GM18867 (cell line): Measurements from ENCODE around the gene CREB3L4.
A peak's percentile ranks its signal among the peaks of the same experiment; 100 is the strongest.
"Not testable (repeated sequence)": the region's sequence is repeated elsewhere in the genome, so short reads cannot be mapped to it uniquely, and the experiment has no call there.

Experiments
- ATAC-seq: cut with Tn5 transposase; IDR thresholded peaks from one replicate; pipeline ENCODE4 v1.9.1; 2021; ENCODE audit warnings: mild to moderate bottlenecking, moderate library complexity; ENCODE audit not compliant: unreplicated experiment

Gene CREB3L4

DNA sequence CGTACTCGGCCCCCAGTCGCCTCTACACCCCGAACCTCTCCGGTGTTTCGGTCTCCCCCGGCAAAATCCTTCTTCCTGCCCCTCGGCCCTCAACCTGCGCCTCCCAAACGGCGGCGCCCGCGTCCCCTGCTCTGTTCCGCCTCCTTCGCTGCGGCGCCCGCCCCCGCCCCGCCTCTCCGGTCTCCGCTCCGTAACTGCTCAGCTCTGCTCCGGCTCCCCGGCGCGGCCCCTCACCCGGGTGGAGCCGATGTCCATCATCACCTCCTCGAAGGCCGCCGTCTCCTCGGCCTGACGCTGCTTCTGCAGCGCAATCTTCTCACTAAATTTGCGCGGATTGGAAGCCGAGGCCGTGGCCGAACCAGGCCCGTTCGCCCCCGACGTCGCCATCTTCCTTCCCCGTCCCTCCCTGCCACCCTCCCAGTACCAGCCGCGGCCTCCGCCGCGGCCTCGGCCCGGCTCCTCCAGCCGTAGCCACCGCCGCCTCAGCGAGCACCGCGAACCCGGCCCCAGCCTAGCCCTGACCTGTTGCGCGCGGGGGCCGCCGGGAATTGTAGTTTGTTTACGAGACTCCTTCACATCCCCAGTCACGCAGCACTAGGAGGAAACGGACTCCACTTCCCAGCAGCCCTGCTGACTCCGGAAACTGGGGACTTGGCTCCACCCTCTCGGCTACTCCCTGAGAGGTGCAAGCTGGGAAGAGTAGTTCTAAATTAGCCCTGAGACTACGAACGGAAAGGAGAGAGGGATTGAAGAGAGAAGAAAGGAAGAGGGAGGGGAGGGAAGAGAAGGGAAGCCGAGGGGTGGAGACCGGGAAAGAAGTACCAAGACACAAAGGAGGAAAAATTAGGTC, 9.4 kb upstream of the CREB3L4 start, which contains the start of gene CRTC2:
Gene CRTC2, minus strand, starts transcription at position 502 of the 850 bp plus-strand sequence. Its CDS starts 115 bp downstream, at position 387.
- ATAC-seq: peak; percentile 66

DNA sequence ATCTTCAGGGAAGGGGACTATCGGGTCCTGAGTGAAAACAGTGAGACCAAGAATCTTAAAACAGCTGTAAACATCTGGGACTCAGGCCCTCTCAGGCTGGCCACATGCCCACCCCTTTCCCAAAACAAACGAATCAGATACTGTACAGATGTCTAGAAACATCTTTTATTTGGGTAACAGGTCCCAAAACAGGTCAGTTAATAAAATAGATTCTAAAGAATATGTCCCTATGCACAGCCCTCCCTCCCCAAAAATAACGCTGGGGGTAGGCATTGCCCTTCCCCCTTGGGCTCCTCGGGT, 8.8 kb upstream of the CREB3L4 start:
- no peak for ATAC-seq

DNA sequence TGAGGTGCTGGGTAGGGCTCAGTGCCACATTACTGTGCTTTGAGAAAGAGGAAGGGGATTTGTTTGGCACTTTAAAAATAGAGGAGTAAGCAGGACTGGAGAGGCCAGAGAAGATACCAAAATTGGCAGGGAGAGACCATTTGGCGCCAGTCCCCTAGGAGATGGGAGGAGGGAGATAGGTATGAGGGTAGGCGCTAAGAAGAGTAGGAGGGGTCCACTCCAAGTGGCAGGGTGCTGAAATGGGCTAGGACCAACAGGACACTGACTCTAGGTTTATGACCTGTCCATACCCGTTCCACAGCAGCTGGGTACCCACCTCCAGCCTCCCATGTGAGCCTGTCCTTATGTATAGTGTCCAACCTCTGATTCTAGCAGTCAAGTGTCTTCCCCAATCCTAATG, 8.2 kb upstream of the CREB3L4 start:
- ATAC-seq: no peak

DNA sequence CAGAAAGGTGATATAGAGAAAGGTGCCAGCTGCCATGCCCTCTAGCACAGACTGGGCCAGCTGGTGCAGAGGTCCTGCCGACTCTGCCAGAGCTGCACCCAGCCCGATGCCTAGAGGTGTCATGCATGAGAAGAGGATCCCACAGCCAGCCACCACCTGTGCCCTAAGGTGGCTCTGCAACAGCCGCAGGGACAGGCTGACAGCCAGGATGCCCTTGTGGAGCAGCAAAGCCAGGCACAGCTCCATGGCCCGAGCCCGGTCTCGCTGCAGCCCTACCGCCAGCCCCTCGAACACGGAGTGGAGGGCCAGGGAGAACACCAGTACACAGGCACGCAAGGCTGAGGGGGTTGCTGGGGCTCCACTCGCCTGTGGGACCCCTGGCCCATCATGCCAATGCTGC, 7.5 kb upstream of the CREB3L4 start:
- ATAC-seq: no peak

DNA sequence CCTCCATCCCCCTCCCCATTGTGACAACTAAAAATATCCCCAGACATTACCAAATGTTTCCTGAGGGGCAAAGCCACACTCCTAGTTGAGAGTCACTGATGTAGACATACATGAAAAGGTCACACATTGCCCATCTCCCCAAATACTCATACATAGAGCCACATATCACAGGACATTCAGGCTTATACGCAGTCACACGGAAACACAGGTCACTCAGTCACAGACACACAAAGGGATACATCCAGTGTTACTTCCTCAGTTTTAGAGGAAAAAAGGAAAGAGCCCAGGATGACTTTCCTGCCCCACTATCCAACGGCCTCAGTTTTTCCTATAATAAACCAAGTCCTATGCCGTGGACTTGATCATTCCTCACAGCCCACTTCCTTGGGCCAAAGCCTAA, 6.3 kb upstream of the CREB3L4 start:
- ATAC-seq: no peak

DNA sequence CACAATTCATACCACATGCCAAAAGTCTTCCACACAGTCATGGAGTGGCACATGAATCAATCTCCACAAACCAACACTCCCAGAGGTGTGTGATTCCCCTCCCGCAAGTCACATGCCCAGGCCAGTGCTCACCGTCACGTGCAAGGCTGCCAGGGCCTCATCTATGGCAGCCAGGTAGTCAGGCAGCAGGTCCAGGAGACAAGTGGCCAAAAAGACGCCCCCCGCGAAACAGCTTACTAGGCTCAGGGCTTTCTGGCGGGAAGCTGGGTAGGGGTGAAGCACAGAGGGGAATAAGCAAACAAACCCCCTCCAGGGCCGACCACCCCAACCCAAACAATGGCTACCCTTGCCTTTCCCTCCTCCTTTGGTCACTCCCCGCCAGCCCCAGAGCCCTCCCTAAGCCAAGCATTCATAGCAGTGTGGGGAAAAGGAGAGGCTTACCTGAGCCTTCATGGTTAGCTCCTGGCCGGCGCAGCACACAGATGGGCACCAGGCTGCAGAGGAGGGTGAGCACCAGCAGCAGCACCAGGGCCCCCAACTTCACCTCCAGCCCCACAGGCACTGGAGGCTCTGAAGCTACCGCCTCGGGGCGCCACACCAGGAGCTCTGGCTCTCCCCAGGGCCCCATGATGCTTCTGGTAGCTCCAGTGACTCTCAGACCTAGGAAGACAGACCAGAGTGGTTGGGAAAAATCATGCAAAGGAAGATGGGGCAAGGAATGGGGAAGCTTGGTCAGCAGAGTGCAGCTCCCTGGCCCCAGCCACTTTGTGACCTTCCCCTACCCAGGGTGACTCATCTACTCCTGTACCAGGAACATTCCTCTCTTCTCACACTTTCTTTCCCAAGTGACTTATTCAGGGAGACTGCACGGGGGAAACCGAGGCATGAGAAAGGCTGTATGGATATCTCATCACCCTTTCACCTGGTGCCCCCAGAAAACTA, 5.3 kb upstream of the CREB3L4 start:
- no peak for ATAC-seq

DNA sequence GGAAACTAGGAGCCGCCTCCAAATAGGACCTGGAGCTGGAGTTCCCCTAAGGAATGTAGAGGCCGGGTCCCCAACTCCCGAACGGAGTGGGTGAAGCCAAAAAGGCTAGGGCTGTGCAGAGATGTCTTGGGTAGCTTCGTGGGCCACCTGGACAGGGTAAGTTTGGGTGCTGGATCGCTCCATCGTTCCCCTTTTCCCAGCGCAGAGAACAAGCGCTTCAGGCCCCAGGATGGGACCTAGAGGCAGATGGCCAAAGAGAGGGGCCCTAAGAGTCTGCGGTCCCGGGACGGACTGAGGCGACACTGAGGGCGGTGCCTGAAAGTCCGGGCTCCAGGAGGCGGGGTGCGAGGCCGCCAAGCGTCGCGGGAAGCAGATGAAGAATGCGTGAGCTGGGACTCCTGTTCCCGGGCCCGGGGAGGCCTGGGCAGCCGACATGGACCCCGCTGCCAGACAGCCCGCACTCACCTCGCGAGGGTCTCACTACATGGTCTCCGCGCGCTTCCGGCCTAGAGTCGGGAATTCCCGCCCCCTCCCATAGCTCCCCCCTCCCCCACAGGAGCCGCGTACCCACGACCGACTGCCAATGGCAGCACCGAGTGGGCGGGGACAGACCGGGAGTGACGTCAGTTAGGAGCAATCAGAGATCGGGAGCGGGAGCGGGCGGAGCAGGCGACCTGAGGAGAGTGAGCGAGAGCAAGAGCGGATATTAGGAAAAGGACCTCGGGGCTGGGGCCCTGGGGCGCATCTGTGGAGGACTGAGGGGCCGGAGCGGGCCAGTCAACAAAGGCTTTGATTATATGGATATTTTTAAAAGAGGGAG, 4.5 kb upstream of the CREB3L4 start, which contains the start of gene SLC39A1:
Gene SLC39A1, minus strand, starts transcription at position 508 of the 820 bp plus-strand sequence. CDS start 822 bp downstream, outside the sequence.
- peak; percentile 51 for ATAC-seq

DNA sequence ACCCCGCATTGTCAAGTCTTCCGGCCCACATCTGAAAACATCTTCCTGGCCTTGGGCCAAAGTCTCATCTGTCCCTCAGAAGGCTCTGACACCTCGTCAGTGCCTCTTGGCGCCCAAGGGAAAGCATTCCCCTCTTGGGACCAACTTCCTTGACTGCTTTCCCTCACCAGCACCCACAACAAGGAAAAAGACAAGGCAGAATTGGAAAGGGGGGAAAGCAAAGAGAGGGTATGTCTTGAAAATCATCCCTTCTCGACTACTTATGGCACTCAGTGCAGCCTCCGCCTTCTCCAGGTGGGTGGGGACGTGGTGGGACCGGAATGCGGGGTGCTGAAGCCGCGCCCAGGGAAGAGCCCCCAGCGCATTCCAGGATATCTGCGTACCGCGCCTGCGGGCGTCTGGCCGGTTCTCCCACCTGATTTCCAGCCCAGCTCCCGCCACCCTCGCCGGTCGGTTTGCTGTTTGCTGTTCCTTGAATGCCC, 3.8 kb upstream of the CREB3L4 start:
- no peak for ATAC-seq

DNA sequence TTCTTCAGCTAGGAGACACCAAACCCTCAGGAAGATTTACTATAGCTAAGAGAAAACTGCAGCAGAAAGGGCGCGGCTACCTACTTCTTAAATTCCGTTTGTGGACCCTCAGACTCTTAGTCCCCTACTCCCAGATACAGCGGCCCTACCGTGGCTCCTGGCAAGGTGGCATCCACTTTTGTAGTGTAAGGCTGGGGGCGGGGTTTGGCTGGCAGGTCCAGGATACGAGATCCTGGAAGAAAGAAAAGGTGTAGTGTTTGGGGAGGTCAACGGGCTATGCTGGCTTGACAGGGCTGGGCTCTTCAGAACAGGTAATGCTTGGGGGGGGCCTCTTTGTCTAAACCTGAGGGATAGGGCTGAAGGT, 280 bp downstream of the CREB3L4 start:
- ATAC-seq: no peak

DNA sequence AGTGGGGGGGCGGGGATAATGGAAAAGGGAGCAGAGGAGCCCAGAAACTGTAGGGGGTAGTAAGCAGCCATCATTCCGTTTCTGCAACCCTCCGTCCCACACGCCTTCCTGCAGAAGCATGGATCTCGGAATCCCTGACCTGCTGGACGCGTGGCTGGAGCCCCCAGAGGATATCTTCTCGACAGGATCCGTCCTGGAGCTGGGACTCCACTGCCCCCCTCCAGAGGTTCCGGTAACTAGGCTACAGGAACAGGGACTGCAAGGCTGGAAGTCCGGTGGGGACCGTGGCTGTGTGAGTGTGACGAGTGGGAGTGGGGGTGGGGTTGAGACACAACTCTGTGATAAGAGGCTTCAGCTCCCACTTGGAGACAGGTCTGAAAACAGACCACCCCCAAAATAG, 706 bp downstream of the CREB3L4 start:
- no peak for ATAC-seq

DNA sequence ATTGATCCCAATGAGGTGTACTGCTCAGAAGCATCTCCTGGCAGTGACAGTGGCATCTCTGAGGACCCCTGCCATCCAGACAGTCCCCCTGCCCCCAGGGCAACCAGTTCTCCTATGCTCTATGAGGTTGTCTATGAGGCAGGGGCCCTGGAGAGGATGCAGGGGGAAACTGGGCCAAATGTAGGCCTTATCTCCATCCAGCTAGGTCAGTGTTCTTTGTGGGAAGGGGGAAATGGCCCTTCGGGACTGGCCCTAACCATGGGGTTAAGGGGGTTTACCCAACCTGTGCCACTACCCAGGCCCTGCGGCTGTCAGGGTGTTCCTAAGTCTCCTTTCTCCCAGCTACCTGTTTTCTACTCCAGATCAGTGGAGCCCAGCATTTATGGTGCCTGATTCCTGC, 1.3 kb downstream of the CREB3L4 start:
- ATAC-seq: no peak

DNA sequence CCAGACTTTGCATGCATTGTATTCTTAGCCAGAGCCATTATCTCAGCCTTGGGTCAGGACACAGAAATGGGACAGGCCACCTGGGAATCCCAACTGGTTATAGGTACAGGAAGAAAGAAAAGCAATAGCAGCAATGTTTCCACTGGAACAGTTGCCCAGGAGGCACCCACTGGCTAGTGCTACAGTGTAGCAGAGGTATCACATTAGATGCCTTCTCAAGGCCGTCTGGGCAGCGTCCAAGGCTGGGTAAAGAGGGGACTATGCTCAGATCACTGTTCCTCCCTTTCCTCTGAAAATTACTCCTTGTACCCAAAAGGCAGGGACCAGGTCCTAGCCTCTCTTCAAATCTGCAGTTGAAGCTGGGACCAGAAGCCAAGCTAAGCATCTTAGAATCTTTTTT, 2.6 kb downstream of the CREB3L4 start:
- no peak for ATAC-seq

DNA sequence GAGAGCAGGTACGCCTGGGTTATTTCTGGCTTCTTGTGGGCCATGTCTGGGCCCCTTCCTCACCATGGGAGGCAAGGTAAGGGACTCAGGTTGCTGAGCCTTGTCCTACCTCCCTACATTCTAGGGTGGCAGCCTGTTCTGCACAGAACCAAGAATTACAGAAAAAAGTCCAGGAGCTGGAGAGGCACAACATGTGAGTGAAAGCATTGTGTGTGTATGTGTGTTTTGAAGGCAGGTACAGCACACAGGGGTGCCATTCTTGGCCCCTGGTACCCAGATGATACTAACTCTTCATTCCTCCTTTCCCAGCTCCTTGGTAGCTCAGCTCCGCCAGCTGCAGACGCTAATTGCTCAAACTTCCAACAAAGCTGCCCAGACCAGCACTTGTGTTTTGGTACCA, 5.4 kb downstream of the CREB3L4 start:
- no peak for ATAC-seq

DNA sequence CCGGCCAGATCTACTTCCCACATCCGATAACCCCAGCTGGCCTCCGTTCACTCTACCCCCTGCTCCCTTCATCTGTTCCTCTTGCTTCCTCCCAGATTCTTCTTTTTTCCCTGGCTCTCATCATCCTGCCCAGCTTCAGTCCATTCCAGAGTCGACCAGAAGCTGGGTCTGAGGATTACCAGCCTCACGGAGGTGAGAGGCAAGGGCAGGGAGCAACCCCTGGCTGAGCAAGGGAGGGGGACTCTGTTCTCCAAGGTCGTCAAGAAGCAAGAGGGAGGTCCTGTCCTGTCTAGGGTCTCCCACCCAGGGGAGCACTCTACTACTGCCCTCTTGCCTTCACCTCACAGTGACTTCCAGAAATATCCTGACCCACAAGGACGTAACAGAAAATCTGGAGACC, 5.8 kb downstream of the CREB3L4 start:
- no peak for ATAC-seq

DNA sequence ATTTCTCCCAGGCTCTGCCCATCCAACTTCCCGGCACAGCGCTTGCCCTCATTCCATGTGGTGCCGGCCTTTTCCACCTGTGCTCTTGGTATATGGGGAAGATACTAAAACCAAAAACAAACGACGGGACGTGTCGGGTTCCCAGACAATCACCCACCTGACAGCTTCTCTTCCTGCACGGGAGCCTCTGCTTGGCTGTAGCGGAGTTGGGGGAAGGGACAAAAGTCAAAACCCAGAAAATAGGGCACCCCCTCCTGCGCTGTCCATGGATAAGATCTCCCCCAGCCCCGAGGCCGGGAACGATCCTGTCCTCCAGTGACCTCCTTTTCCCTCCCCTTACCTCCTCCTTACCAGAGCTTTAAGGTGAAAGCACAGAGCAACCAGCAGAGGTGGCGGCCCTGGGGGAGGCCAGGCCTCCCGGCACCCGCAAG, 9.1 kb downstream of the CREB3L4 start:
- no peak for ATAC-seq

DNA sequence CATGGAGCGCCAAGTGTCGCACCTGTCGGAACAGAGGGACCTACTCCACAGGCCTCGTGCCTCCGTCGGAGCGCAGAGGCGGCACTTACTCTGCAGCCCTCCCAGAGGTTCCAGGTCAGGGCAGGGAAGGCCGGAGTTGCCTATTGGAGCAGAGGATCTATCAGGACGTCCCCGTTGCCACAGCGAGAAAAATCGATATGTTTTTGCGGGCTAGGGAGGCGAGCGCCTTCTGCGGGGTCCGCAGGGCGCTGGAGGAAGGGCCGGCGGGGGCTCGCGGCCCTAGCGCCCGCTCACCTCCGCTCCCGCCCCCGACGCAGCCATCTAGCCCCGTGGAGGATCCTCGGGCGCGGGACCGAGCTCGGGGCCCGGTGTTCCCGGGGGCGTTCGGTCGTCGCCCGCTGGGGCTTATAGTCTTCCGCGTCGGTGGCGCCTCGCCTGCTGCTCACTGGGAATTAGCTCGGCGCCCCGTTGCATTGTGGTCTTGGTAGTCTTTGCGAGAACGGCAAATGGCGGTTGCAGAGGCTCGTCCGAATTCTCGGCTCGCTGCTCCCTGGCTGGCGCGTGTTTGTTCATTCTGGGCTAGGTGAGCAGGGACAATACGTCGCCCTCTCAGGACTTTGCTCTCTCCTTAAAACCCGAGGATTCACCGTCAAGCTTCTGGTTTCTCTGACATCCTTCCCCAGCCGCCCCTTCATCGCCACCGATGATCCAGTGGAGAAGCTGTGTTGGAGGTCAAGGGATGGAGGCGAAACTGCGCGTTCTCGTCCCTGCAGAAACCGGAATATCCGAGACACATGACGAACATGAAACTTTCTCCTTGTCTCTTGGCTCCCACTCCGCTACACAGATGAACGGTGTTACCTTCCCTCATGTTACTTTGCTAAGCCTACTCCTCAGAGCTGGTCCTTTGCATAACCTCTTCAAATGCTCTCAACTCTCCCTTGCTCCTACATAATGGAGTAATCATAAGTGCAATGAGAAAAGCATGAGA, 9.8 kb downstream of the CREB3L4 start, which contains the start of gene JTB:
Gene JTB, minus strand, starts transcription at position 425 of the 991 bp plus-strand sequence. Its CDS starts 422 bp downstream, at position 3.
- peak; percentile 86 for ATAC-seq

DNA sequence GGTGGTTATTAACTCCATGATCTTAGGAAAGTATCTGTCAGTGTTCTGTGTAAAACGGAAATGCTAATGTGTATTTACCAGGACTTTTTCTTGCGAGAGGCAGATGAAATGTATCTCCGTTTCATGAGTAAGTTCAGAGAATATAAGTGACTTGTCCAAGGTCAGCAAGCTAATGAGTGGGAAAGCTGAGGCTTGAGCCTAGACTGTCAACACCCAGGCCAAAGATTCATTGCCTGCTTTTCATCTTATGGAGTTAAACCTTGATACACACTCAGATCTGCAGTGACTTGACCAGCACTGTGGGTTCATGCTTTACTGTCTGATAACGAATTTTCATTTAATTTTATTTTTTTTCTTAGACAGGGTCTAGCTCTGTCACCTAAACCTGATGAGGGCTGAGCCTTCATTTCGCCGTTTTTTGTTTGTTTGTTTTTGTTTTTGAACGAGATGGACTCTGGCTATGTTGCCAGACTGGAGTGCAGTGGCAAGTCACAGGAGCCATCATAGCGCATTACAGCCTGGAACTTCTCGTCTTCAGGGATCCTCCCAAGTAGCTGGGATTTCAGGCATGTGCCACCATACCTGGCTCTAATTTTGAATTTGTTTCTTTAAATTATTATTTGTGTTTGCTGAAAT, 10.7 kb downstream of the CREB3L4 start:
- no peak for ATAC-seq

DNA sequence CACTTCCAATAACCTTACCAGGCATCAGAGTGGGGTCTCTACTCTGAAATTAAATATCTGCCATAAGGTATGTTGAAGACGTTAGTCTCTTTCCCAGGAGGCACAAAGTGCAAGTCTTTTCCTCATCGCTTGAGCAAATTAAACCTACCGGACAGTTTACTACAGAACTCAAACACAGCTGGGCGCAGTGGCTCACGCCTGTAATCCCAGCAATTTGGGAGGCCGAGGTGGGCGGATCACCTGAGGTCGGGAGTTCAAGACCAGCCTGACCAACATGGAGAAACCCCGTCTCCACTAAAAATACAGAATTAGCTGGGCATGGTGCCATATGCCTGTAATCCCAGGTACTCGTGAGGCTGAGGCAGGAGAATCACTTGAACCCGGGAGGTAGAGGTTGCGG, 11.4 kb downstream of the CREB3L4 start:
- ATAC-seq: not testable (repeated sequence)

DNA sequence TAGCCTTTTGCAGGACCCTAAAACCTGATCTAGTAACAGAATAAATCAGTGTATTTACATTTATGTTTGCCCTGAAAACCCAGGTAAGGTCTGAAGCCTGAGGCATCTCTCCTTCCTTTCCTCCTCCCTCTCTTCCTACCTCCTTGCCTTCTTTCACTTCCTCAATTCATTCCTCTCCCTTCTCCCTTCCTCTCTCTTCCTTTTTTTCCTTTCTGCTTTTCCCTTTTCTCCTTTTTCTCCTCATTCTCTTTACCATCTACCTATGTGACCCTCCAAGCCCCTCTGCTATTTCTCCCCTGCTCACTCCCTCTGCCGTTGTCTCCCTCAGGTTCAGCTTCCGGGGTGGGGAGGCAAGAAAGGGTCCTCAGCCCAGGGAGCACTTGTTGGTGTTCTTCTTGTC, 14.0 kb downstream of the CREB3L4 start:
- ATAC-seq: not testable (repeated sequence)
